GM12891 (cell line): ENCODE data around the gene SHROOM3.

ENCODE experiments used
- PAX5 ChIP-seq: IDR thresholded peaks from 2 replicates; pipeline ENCODE4 v1.6.1; 2011; ENCODE audit warnings: low read length, moderate library complexity, mild to moderate bottlenecking; ENCODE audit not compliant: insufficient read depth, severe bottlenecking
- POLR2A ChIP-seq: IDR thresholded peaks from 2 replicates; pipeline ENCODE4 v1.6.1; 2011; ENCODE audit warnings: low read depth, low read length, control low read depth
- POLR2AphosphoS5 ChIP-seq: IDR thresholded peaks from 2 replicates; pipeline ENCODE4 v1.6.1; 2011; ENCODE audit warnings: low read depth, low read length, control low read depth
- POU2F2 ChIP-seq: IDR thresholded peaks from 2 replicates; pipeline ENCODE4 v1.6.1; 2011; ENCODE audit warnings: low read depth, mild to moderate bottlenecking, control low read depth, low read length, moderate library complexity
- SPI1 ChIP-seq: IDR thresholded peaks from 2 replicates; pipeline ENCODE4 v1.6.1; 2011; ENCODE audit warnings: low read depth, low read length, control low read depth
- TAF1 ChIP-seq: IDR thresholded peaks from 2 replicates; pipeline ENCODE4 v1.6.1; 2011; ENCODE audit warnings: low read depth, low read length, control low read depth

DNA sequence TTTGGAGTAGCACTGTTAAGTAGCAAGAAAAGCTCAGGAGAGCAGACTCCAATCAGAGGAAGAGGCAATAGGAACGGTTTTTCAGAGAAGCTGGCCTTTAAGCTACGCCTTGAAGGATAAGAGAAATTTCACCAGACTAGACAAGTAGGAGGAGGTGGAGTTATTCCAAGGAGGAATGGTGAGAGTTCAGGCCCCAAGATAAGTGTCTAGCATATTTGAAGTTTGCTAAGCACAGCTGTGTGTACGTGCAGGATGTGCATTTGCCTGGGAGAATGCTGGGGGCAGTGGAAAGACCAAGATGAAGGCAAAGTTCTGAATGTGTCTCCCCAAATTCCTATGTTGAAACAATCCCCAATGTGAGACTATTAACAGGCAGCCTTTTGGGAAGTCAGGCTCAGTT, 371.3 kb downstream of the SHROOM3 start:
- no peak for TF ChIP-seq POLR2A
- no peak for TF ChIP-seq TAF1
- no peak for TF ChIP-seq POLR2AphosphoS5
- no peak for TF ChIP-seq PAX5
- TF ChIP-seq SPI1: no peak
- TF ChIP-seq POU2F2: no peak
